Muscle layer of colon (tissue), 2 donors: ENCODE data around the gene REV1.
A peak's percentile ranks its signal among the peaks of the same experiment; 100 is the strongest.

Experiments
- H3K27ac ChIP-seq: one replicate; pipeline ENCODE4 v1.7.0; 2013; ENCODE audit warnings: low read depth, mild to moderate bottlenecking, low read length, moderate library complexity
- H3K27me3 ChIP-seq, 2 donors: one replicate each; pipeline ENCODE4 v1.7.0; 2013; ENCODE audit warnings: low read length in 2 of 2, mild to moderate bottlenecking in 2 of 2; ENCODE audit not compliant: insufficient read depth in 2 of 2, control insufficient read depth in 1 of 2
- H3K36me3 ChIP-seq: one replicate; pipeline ENCODE4 v1.7.0; 2013; ENCODE audit warnings: mild to moderate bottlenecking, low read length; ENCODE audit not compliant: insufficient read depth
- H3K4me1 ChIP-seq: one replicate; pipeline ENCODE4 v1.7.0; 2013; ENCODE audit warnings: mild to moderate bottlenecking, low read length; ENCODE audit not compliant: insufficient read depth
- H3K4me3 ChIP-seq, 2 donors: one replicate each; pipeline ENCODE4 v1.7.0; 2013; ENCODE audit warnings: low read length in 2 of 2, low read depth in 1 of 2, mild to moderate bottlenecking in 1 of 2, moderate library complexity in 1 of 2
- H3K9ac ChIP-seq: one replicate; pipeline ENCODE4 v1.7.0; 2013; ENCODE audit warnings: low read length
- H3K9me3 ChIP-seq: one replicate; pipeline ENCODE4 v1.7.0; 2013; ENCODE audit warnings: mild to moderate bottlenecking, low read length
- donor health status: abdominal sarcoma.
- donor health status: Adenocarcinoma of cecum.

Gene REV1

GRCh38 chr2:99489761-99490622, at the start of gene REV1:
REV1 (minus strand) TSS chr2:99490017; CDS start chr2:99464975, 25,042 bp downstream.
- no peaks in the 10 kb centered on the region for H3K9me3 ChIP-seq
- H3K4me1 ChIP-seq, result peaks cover 19% of the 10 kb centered on the region
- no peaks in the 10 kb centered on the region for H3K36me3 ChIP-seq
- H3K27me3 ChIP-seq, result no peaks in the 10 kb centered on the region
- H3K4me3 ChIP-seq, result peak within 1 kb of the TSS; percentile 71 to 76
- H3K27ac ChIP-seq, result peak within 1 kb of the TSS; percentile 94
- peak within 1 kb of the TSS; percentile 57 for H3K9ac ChIP-seq

DNA sequence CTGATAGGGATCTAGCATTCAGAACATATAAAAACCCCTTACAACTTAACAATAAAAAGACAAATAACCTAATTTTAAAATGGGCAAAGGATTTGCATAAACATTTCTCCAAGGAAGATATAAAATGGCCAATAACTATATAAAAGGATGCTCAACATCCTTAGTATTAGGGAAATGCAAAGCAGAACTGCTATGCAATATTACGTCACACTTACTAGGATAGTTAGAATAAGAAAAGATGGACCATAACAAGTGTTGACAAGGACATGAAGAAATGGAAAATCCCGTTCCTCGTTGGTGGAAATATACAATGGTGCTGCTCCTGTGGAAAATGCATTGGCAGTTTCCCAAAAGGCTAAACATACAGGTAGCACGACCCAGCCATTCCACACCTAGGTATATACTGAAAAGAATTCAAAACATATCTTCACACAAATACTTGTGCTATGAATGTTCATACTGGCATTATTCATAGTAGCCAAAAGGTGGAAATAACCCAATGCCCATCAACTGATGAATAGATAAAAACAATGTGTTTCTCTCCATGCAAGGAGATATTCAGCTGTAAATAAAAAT, 48.2 kb upstream of the REV1 start:
- no peaks in the 10 kb centered on the region for H3K27me3 ChIP-seq
- no peaks in the 10 kb centered on the region for H3K4me1 ChIP-seq
- H3K9me3 ChIP-seq, result no peaks in the 10 kb centered on the region
- H3K27ac ChIP-seq, result no peak overlapping the region
- H3K9ac ChIP-seq, result no peak overlapping the region
- no peaks in the 10 kb centered on the region for H3K36me3 ChIP-seq
- no peak overlapping the region for H3K4me3 ChIP-seq

- no peak overlapping the region for H3K4me3 ChIP-seq
- no peaks in the 10 kb centered on the region for H3K27me3 ChIP-seq
- H3K4me1 ChIP-seq, result no peaks in the 10 kb centered on the region
- H3K9me3 ChIP-seq, result no peaks in the 10 kb centered on the region
- H3K9ac ChIP-seq, result no peak overlapping the region
- H3K36me3 ChIP-seq, result no peaks in the 10 kb centered on the region
- no peak overlapping the region for H3K27ac ChIP-seq
These were observed 34.2 kb upstream of the REV1 start for GRCh38 chr2:99524056-99524455.

GRCh38 chr2:99522157-99522556, 32.3 kb upstream of the REV1 start:
- Histone ChIP-seq H3K27me3 (no peaks in the 10 kb centered on the region), H3K9me3 (no peaks in the 10 kb centered on the region), H3K9ac (no peak overlapping the region), H3K4me3 (no peak overlapping the region), H3K36me3 (no peaks in the 10 kb centered on the region), H3K27ac (no peak overlapping the region), H3K4me1 (no peaks in the 10 kb centered on the region)

GRCh38 chr2:99520813-99521212, 31.0 kb upstream of the REV1 start:
- Histone ChIP-seq H3K36me3 (no peaks in the 10 kb centered on the region), H3K9me3 (no peaks in the 10 kb centered on the region), H3K27me3 (no peaks in the 10 kb centered on the region), H3K4me1 (no peaks in the 10 kb centered on the region), H3K9ac (no peak overlapping the region), H3K4me3 (no peak overlapping the region), H3K27ac (no peak overlapping the region)

GRCh38 chr2:99520195-99520594, 30.4 kb upstream of the REV1 start:
- no peaks in the 10 kb centered on the region for H3K4me1 ChIP-seq
- H3K27me3 ChIP-seq, result no peaks in the 10 kb centered on the region
- no peak overlapping the region for H3K4me3 ChIP-seq
- no peaks in the 10 kb centered on the region for H3K36me3 ChIP-seq
- no peak overlapping the region for H3K9ac ChIP-seq
- no peaks in the 10 kb centered on the region for H3K9me3 ChIP-seq
- H3K27ac ChIP-seq, result no peak overlapping the region

GRCh38 chr2:99514357-99514756, 24.5 kb upstream of the REV1 start:
- no peak overlapping the region for H3K9ac ChIP-seq

GRCh38 chr2:99512181-99512591, 22.4 kb upstream of the REV1 start:
- no peak overlapping the region for H3K9ac ChIP-seq
- peaks cover 17% of the 10 kb centered on the region for H3K4me1 ChIP-seq
- H3K4me3 ChIP-seq, result no peak overlapping the region
- H3K9me3 ChIP-seq, result no peaks in the 10 kb centered on the region
- H3K27me3 ChIP-seq, result no peaks in the 10 kb centered on the region
- no peak overlapping the region for H3K27ac ChIP-seq
- no peaks in the 10 kb centered on the region for H3K36me3 ChIP-seq

More at GRCh38 chr2:99514357-99514756, 24.5 kb upstream of the REV1 start:
- Histone ChIP-seq H3K36me3 (no peaks in the 10 kb centered on the region), H3K27ac (no peak overlapping the region), H3K4me3 (no peak overlapping the region), H3K4me1 (peaks cover 14% of the 10 kb centered on the region), H3K9me3 (no peaks in the 10 kb centered on the region), H3K27me3 (no peaks in the 10 kb centered on the region)

DNA sequence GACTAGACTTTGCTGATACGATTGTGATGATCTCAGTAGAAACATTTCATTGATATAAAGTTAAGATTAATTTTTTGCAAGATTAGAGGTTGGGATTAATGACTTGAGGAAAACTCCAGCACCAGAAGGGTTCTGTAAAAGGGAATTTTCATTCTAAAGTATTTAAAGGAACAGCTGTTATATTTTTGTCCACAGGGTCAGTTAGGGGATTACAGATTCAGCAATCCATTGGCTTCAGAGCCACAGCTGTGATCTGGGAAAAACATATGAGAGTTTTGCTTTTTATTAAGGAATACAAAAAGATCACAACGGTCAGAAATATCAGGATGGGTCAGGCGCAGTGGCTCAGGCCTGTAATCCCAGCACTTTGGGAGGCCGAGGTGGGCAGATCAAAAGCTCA, 19.6 kb upstream of the REV1 start:
- no peaks in the 10 kb centered on the region for H3K9me3 ChIP-seq
- no peak overlapping the region for H3K9ac ChIP-seq
- no peaks in the 10 kb centered on the region for H3K27me3 ChIP-seq
- no peak overlapping the region for H3K4me3 ChIP-seq
- no peaks in the 10 kb centered on the region for H3K36me3 ChIP-seq
- H3K4me1 ChIP-seq, result peaks cover 17% of the 10 kb centered on the region
- H3K27ac ChIP-seq, result no peak overlapping the region

GRCh38 chr2:99507937-99508818, 18.4 kb upstream of the REV1 start:
- no peak overlapping the region for H3K27ac ChIP-seq
- no peak overlapping the region for H3K4me3 ChIP-seq
- H3K36me3 ChIP-seq, result no peaks in the 10 kb centered on the region
- H3K4me1 ChIP-seq, result peaks cover 17% of the 10 kb centered on the region
- H3K9me3 ChIP-seq, result no peaks in the 10 kb centered on the region
- H3K9ac ChIP-seq, result no peak overlapping the region
- no peaks in the 10 kb centered on the region for H3K27me3 ChIP-seq

DNA sequence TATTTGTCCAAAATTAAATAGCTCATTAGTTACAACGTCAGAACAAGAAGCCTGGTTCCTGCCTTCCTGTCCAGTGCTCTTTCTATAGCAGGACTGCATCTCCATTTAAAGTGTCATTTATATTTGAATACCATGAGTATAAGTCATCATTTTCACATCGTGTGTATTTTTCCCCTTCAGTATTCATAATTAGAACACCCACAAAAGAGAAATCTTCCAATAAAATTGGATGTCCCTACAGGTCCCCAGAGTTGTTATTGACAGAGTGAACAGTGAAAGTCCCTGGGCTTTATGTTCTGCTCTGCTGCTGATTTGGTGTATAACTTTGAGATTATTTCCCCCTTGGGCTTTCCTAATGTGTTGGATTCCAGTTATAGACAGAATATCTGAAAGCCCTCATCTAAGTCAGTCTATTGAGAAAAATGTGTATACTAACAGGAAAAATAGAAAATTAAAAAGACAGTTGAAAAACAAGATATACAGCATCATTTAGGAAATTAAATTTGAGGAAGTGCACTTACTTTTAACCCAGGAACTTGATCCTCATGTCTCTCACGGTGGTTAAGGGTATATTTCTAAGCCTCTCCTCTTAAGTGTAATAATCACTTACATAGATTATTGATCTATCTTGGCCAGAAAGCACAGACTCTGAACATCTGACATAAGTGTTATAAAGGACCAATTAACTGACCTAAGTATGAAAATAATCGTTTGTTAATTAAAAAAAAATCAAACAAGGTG, 15.2 kb upstream of the REV1 start:
- H3K4me1 ChIP-seq, result peaks cover 4% of the 10 kb centered on the region
- no peak overlapping the region for H3K4me3 ChIP-seq
- no peaks in the 10 kb centered on the region for H3K27me3 ChIP-seq
- no peak overlapping the region for H3K9ac ChIP-seq
- no peak overlapping the region for H3K27ac ChIP-seq
- H3K9me3 ChIP-seq, result no peaks in the 10 kb centered on the region
- H3K36me3 ChIP-seq, result no peaks in the 10 kb centered on the region
